Measurements from ENCODE around the gene PPAN. TPM values are rescaled to one million over a fixed set of nuclear protein-coding genes. Genes with fewer than 3 reads are reported as not detected.

PPAN gene
- total RNA-seq, 1 experiment from 2014 or later, result 183 TPM

GRCh38 chr19:10142701-10143375 lies 36.7 kb downstream of the PPAN start:
- intact Hi-C loops (cut with micrococcal nuclease), result no loop called here
- no TSS peak for BruUV-seq (replicated peaks)
- no peak for DNase-seq
- POLR2A ChIA-PET (ENCODE audit: unreplicated experiment), result no interaction called here
- no peak for TF ChIP-seq EZH2phosphoT487 (IDR thresholded peaks at IDR 0.05; ENCODE audit: borderline replicate concordance, low read length)
- TF ChIP-seq EZH2 (IDR thresholded peaks at IDR 0.05; ENCODE audit: low read length, unreplicated experiment), result no peak
- TF ChIP-seq, protein P1, sequence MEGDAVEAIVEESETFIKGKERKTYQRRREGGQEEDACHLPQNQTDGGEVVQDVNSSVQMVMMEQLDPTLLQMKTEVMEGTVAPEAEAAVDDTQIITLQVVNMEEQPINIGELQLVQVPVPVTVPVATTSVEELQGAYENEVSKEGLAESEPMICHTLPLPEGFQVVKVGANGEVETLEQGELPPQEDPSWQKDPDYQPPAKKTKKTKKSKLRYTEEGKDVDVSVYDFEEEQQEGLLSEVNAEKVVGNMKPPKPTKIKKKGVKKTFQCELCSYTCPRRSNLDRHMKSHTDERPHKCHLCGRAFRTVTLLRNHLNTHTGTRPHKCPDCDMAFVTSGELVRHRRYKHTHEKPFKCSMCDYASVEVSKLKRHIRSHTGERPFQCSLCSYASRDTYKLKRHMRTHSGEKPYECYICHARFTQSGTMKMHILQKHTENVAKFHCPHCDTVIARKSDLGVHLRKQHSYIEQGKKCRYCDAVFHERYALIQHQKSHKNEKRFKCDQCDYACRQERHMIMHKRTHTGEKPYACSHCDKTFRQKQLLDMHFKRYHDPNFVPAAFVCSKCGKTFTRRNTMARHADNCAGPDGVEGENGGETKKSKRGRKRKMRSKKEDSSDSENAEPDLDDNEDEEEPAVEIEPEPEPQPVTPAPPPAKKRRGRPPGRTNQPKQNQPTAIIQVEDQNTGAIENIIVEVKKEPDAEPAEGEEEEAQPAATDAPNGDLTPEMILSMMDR (conservative IDR thresholded peaks at IDR 0.05; ENCODE audit: low read depth, low read length), result no peak
- Histone ChIP-seq H3K9me3 (ENCODE audit: low read length) (no peaks in the 10 kb centered on the region), H3K27ac (ENCODE audit: low read length) (no peak overlapping the region), H3K4me1 (ENCODE audit: insufficient read depth, low read length) (no peaks in the 10 kb centered on the region), H3K9ac (ENCODE audit: low read length) (no peak overlapping the region), H3K27me3 (ENCODE audit: low read length) (no peaks in the 10 kb centered on the region), H2AFZ (ENCODE audit: low read length) (no peak overlapping the region), H3K36me3 (ENCODE audit: low read depth, low read length) (peaks cover 85% of the 10 kb centered on the region), H3F3A (ENCODE audit: low read length, unreplicated experiment) (no peaks in the 10 kb centered on the region), H3K4me2 (ENCODE audit: low read length) (no peak overlapping the region), H4K20me1 (ENCODE audit: low read length) (no peaks in the 10 kb centered on the region), H3K79me2 (ENCODE audit: low read length) (no peaks in the 10 kb centered on the region), H3K9me2 (replicated peaks; ENCODE audit: low read length) (no peaks in the 10 kb centered on the region), H3K4me3 (ENCODE audit: low read length) (no peak overlapping the region)
- ATAC-seq, result no peak
- CTCF ChIA-PET, result no interaction called here

DNA sequence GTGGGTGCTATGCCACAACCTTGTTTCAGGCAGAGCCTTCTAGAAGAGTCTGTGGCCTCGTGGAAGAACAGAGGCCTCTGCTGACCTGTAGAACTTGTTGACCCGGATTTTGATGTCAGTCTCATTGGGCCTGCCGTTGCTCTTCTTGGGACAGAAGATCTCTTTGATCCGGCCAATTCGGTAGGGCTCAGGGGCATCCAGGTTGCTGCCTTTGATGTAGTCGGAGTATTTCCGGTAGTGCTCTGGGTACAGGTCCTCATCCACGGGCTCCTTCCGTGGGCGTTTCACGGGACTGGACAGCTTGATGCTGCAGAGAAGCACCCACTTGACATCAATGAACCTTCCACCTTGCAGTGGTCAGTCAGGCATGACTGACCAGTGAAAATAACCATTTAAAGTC lies 37.5 kb downstream of the PPAN start:
- no peak for TF ChIP-seq EZH2 (IDR thresholded peaks at IDR 0.05; ENCODE audit: low read length, unreplicated experiment)
- TF ChIP-seq, protein P1 (conservative IDR thresholded peaks at IDR 0.05; ENCODE audit: low read depth, low read length), result no peak
- TF ChIP-seq EZH2phosphoT487 (IDR thresholded peaks at IDR 0.05; ENCODE audit: borderline replicate concordance, low read length), result no peak
- H3K36me3 ChIP-seq (ENCODE audit: low read depth, low read length), result peaks cover 81% of the 10 kb centered on the region

GRCh38 chr19:10144361-10144760 lies 38.2 kb downstream of the PPAN start:
- Histone ChIP-seq H3K79me2 (ENCODE audit: low read length) (no peaks in the 10 kb centered on the region), H4K20me1 (ENCODE audit: low read length) (no peaks in the 10 kb centered on the region), H3K27ac (ENCODE audit: low read length) (no peak overlapping the region), H3K4me3 (ENCODE audit: low read length) (no peak overlapping the region), H3K9me2 (replicated peaks; ENCODE audit: low read length) (no peaks in the 10 kb centered on the region), H3K4me2 (ENCODE audit: low read length) (no peak overlapping the region), H2AFZ (ENCODE audit: low read length) (no peak overlapping the region), H3K27me3 (ENCODE audit: low read length) (no peaks in the 10 kb centered on the region), H3F3A (ENCODE audit: low read length, unreplicated experiment) (no peaks in the 10 kb centered on the region), H3K4me1 (ENCODE audit: insufficient read depth, low read length) (no peaks in the 10 kb centered on the region), H3K9ac (ENCODE audit: low read length) (no peak overlapping the region), H3K36me3 (ENCODE audit: low read depth, low read length) (peaks cover 79% of the 10 kb centered on the region), H3K9me3 (ENCODE audit: low read length) (no peaks in the 10 kb centered on the region)
- ATAC-seq (no peak), DNase-seq (no peak)
- POLR2A ChIA-PET (ENCODE audit: unreplicated experiment), result no interaction called here
- intact Hi-C loops (cut with micrococcal nuclease), result no loop called here
- BruUV-seq (replicated peaks), result no TSS peak
- CTCF ChIA-PET, result no interaction called here
- TF ChIP-seq, protein P1 (conservative IDR thresholded peaks at IDR 0.05; ENCODE audit: low read depth, low read length), result no peak
- no peak for TF ChIP-seq EZH2phosphoT487 (IDR thresholded peaks at IDR 0.05; ENCODE audit: borderline replicate concordance, low read length)
- no peak for TF ChIP-seq EZH2 (IDR thresholded peaks at IDR 0.05; ENCODE audit: low read length, unreplicated experiment)

More for the DNA sequence above, 37.5 kb downstream of the PPAN start:
- Histone ChIP-seq H3K9me2 (replicated peaks; ENCODE audit: low read length) (no peaks in the 10 kb centered on the region), H3F3A (ENCODE audit: low read length, unreplicated experiment) (no peaks in the 10 kb centered on the region), H3K9ac (ENCODE audit: low read length) (no peak overlapping the region), H4K20me1 (ENCODE audit: low read length) (no peaks in the 10 kb centered on the region), H3K27ac (ENCODE audit: low read length) (no peak overlapping the region), H3K4me1 (ENCODE audit: insufficient read depth, low read length) (no peaks in the 10 kb centered on the region), H3K9me3 (ENCODE audit: low read length) (no peaks in the 10 kb centered on the region), H3K4me2 (ENCODE audit: low read length) (no peak overlapping the region), H3K4me3 (ENCODE audit: low read length) (no peak overlapping the region), H3K79me2 (ENCODE audit: low read length) (no peaks in the 10 kb centered on the region), H3K27me3 (ENCODE audit: low read length) (no peaks in the 10 kb centered on the region), H2AFZ (ENCODE audit: low read length) (no peak overlapping the region)
- POLR2A ChIA-PET (ENCODE audit: unreplicated experiment), result no interaction called here
- BruUV-seq (replicated peaks), result no TSS peak
- intact Hi-C loops (cut with micrococcal nuclease), result no loop called here
- CTCF ChIA-PET, result interaction anchor here (0.6 kb wide), 1 partner anchor 144 kb away, joined by 7 read pairs; no protein-coding TSS in a partner anchor
- DNase-seq (no peak), ATAC-seq (no peak)
